Measurements from ENCODE around the gene CHRDL2.

The CHRDL2 gene

DNA sequence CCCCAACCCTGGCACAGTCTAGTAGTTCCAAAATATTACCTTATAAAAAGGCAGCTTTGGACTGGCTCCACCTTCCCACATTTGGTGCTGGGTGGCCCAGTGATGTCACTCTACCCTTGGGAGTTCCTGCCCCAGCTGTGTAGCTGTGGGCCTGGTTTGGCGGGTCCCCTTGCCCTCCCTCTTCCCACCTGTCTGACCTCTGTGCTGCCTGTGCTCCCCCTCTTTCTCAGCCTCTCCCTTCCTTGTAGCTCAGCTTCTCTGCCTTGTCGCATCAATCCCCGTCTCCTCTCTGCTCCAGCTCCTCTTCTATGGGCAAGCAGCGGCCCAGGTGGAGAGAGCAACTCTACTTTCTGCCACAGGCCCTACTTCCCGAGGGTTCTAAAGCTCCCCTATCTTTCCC, 54.6 kb downstream of the CHRDL2 start:
- Histone ChIP-seq H3K4me2 (ENCODE audit: low read depth, low read length, poor library complexity, severe bottlenecking) (no peak overlapping the region), H3K79me2 (ENCODE audit: insufficient read depth, low read length) (no peaks in the 10 kb centered on the region), H3K4me1 (ENCODE audit: insufficient read depth, low read length, poor library complexity, severe bottlenecking) (no peaks in the 10 kb centered on the region), H3K9ac (ENCODE audit: low read depth, low read length, poor library complexity, severe bottlenecking) (no peak overlapping the region), H3K9me3 (ENCODE audit: insufficient read depth, low read depth, low read length) (no peaks in the 10 kb centered on the region), H3K9me2 (replicated peaks; ENCODE audit: low read depth, low read length) (no peaks in the 10 kb centered on the region), H3F3A (ENCODE audit: low read depth) (no peaks in the 10 kb centered on the region), H3K4me3 (ENCODE audit: low read length, poor library complexity, severe bottlenecking) (no peak overlapping the region), H3K27me3 (ENCODE audit: insufficient read depth, low read length, poor library complexity, severe bottlenecking) (no peaks in the 10 kb centered on the region), H2AFZ (ENCODE audit: low read length) (no peak overlapping the region), H4K20me1 (ENCODE audit: insufficient read depth, low read length, poor library complexity, severe bottlenecking) (no peaks in the 10 kb centered on the region), H3K36me3 (ENCODE audit: insufficient read depth, low read length) (no peaks in the 10 kb centered on the region)
- TF ChIP-seq, protein P1, sequence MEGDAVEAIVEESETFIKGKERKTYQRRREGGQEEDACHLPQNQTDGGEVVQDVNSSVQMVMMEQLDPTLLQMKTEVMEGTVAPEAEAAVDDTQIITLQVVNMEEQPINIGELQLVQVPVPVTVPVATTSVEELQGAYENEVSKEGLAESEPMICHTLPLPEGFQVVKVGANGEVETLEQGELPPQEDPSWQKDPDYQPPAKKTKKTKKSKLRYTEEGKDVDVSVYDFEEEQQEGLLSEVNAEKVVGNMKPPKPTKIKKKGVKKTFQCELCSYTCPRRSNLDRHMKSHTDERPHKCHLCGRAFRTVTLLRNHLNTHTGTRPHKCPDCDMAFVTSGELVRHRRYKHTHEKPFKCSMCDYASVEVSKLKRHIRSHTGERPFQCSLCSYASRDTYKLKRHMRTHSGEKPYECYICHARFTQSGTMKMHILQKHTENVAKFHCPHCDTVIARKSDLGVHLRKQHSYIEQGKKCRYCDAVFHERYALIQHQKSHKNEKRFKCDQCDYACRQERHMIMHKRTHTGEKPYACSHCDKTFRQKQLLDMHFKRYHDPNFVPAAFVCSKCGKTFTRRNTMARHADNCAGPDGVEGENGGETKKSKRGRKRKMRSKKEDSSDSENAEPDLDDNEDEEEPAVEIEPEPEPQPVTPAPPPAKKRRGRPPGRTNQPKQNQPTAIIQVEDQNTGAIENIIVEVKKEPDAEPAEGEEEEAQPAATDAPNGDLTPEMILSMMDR (conservative IDR thresholded peaks at IDR 0.05; ENCODE audit: low read length) = no peak
- no peak for TF ChIP-seq EZH2phosphoT487 (IDR thresholded peaks at IDR 0.05; ENCODE audit: borderline replicate concordance)

DNA sequence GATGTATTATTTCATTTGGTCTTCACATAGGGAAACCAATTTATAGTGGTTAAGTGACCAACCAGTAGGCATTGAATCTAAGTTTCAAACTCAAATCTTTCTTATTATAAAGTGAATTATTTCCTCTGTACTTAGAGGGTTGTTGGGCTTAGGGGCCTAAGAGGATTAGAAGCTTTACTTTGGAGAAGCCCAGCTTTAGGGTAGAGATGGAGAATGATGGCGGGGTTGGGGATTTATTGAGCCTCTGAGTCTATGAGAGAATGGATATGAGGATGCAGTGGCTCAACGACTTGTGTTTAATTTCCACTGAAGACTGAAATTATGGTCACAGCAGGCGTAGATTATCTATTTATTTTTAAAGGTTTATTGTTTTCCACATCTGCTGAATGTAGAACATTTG, 55.5 kb downstream of the CHRDL2 start:
- Histone ChIP-seq H3K9me2 (replicated peaks; ENCODE audit: low read depth, low read length) (no peaks in the 10 kb centered on the region), H3K4me1 (ENCODE audit: insufficient read depth, low read length, poor library complexity, severe bottlenecking) (no peaks in the 10 kb centered on the region), H4K20me1 (ENCODE audit: insufficient read depth, low read length, poor library complexity, severe bottlenecking) (no peaks in the 10 kb centered on the region), H3K4me3 (ENCODE audit: low read length, poor library complexity, severe bottlenecking) (no peak overlapping the region), H3F3A (ENCODE audit: low read depth) (no peaks in the 10 kb centered on the region), H2AFZ (ENCODE audit: low read length) (no peak overlapping the region), H3K27me3 (ENCODE audit: insufficient read depth, low read length, poor library complexity, severe bottlenecking) (no peaks in the 10 kb centered on the region), H3K9ac (ENCODE audit: low read depth, low read length, poor library complexity, severe bottlenecking) (no peak overlapping the region), H3K4me2 (ENCODE audit: low read depth, low read length, poor library complexity, severe bottlenecking) (no peak overlapping the region), H3K9me3 (ENCODE audit: insufficient read depth, low read depth, low read length) (no peaks in the 10 kb centered on the region), H3K79me2 (ENCODE audit: insufficient read depth, low read length) (no peaks in the 10 kb centered on the region), H3K36me3 (ENCODE audit: insufficient read depth, low read length) (no peaks in the 10 kb centered on the region)
- TF ChIP-seq EZH2phosphoT487 (IDR thresholded peaks at IDR 0.05; ENCODE audit: borderline replicate concordance) = no peak
- TF ChIP-seq, protein P1 (conservative IDR thresholded peaks at IDR 0.05; ENCODE audit: low read length) = no peak

DNA sequence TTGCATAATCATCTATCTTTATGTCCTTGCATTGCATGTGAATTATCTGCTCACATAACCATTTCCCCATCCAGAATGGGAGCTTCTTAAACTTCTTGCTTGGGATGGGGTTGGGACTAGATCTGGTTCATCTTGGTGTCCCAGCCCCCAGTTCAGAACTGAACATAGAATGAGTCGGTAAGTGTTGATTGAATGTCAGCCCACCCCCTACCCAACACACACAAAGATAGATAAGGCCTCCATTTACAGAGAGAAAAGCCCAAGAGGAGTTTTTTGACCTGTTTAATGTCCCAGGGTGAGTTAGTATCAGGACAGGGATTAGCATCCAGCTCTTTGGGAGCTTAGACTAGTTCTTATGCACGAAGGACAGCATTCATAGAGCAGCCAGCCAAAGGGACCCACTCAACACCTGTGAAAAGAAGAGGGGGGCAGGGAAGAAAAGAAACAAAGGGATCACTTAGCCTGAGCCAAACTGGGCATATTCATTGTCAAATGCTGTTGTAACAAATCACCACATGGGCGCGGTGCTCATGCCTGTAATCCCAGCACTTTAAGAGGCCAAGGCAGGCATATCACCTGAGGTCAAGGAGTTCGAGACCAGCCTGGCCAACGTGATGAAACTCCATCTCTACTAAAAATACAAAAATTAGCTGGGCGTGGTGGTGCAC, 57.4 kb downstream of the CHRDL2 start:
- H3K9ac ChIP-seq (ENCODE audit: low read depth, low read length, poor library complexity, severe bottlenecking) = no peak overlapping the region
- H3K4me1 ChIP-seq (ENCODE audit: insufficient read depth, low read length, poor library complexity, severe bottlenecking) = no peaks in the 10 kb centered on the region
- no peak overlapping the region for H3K4me2 ChIP-seq (ENCODE audit: low read depth, low read length, poor library complexity, severe bottlenecking)

More for the DNA sequence above, 57.4 kb downstream of the CHRDL2 start:
- Histone ChIP-seq H2AFZ (ENCODE audit: low read length) (no peak overlapping the region), H3K27me3 (ENCODE audit: insufficient read depth, low read length, poor library complexity, severe bottlenecking) (no peaks in the 10 kb centered on the region), H3K36me3 (ENCODE audit: insufficient read depth, low read length) (no peaks in the 10 kb centered on the region), H3K79me2 (ENCODE audit: insufficient read depth, low read length) (no peaks in the 10 kb centered on the region), H4K20me1 (ENCODE audit: insufficient read depth, low read length, poor library complexity, severe bottlenecking) (no peaks in the 10 kb centered on the region), H3K9me3 (ENCODE audit: insufficient read depth, low read depth, low read length) (no peaks in the 10 kb centered on the region), H3K4me3 (ENCODE audit: low read length, poor library complexity, severe bottlenecking) (no peak overlapping the region), H3F3A (ENCODE audit: low read depth) (no peaks in the 10 kb centered on the region), H3K9me2 (replicated peaks; ENCODE audit: low read depth, low read length) (no peaks in the 10 kb centered on the region)
- no peak for TF ChIP-seq EZH2phosphoT487 (IDR thresholded peaks at IDR 0.05; ENCODE audit: borderline replicate concordance)
- TF ChIP-seq, protein P1 (conservative IDR thresholded peaks at IDR 0.05; ENCODE audit: low read length) = no peak
